HEK293 (cell line): ENCODE data around the gene BICD1.

Source experiments
- CTCF ChIA-PET: fragments of 350-600 bp; formaldehyde crosslinking; extraction: SDS; loops from one replicate; lab custom pipeline; 2021; ENCODE audit warnings: antibody characterized with exemption; lab: Yijun Ruan, JAX
- POLR2A ChIA-PET: fragments of 300-600 bp; formaldehyde crosslinking; extraction: SDS; loops from one replicate; lab custom pipeline; 2020; ENCODE audit warnings: antibody characterized with exemption, inconsistent platforms; lab: Yijun Ruan, JAX
- H3K27ac ChIP-seq: fragments of 200-500 bp; sonication (Bioruptor generic); 2 replicates; pipeline ENCODE4 v1.5.1; 2014; ENCODE audit warnings: low read depth, low read length, control low read depth, inconsistent platforms; ENCODE audit errors: extremely low read depth
- H3K36me3 ChIP-seq, 2 experiments: fragments of 200-500 bp in 1 of 2; sonication (Bioruptor generic) in 1 of 2; 1 replicate in 1 of 2; 2 replicates in 1 of 2; pipeline ENCODE4 v1.5.1; 2014 to 2017; ENCODE audit warnings: inconsistent platforms in 2 of 2, low read length in 2 of 2; ENCODE audit not compliant: control insufficient read depth in 2 of 2, insufficient read depth in 1 of 2
- H3K4me1 ChIP-seq: fragments of 200-500 bp; sonication (Bioruptor generic); 2 replicates; pipeline ENCODE4 v1.5.1; 2014; ENCODE audit warnings: mild to moderate bottlenecking, low read length, inconsistent platforms; ENCODE audit not compliant: control insufficient read depth, insufficient read depth
- H3K4me3 ChIP-seq: 2 replicates; pipeline ENCODE4 v1.5.1; 2011; ENCODE audit warnings: low read depth, mild to moderate bottlenecking, control low read depth, low read length, moderate library complexity
- H3K9me3 ChIP-seq: fragments of 200-500 bp; sonication (Bioruptor generic); 2 replicates; pipeline ENCODE4 v1.5.1; 2014; ENCODE audit warnings: low read depth, low read length, inconsistent platforms; ENCODE audit not compliant: control insufficient read depth, insufficient read depth
- BCL11A ChIP-seq: fragments of 450-650 bp; formaldehyde crosslinking; IDR thresholded peaks from 2 replicates; pipeline ENCODE4 v1.5.1; 2016; ENCODE audit warnings: low read depth, missing biosample characterization, missing genetic modification characterization
- KLF9 ChIP-seq: fragments of 450-650 bp; formaldehyde crosslinking; IDR thresholded peaks from 2 replicates; pipeline ENCODE4 v1.5.1; 2016; ENCODE audit warnings: missing biosample characterization, missing genetic modification characterization, low read depth
- REPIN1 ChIP-seq: fragments of 450-650 bp; formaldehyde crosslinking; IDR thresholded peaks from 2 replicates; pipeline ENCODE4 v1.5.1; 2017; ENCODE audit warnings: missing biosample characterization, missing genetic modification characterization, low read depth
- YY1 ChIP-seq: fragments of 450-650 bp; formaldehyde crosslinking; IDR thresholded peaks from 2 replicates; pipeline ENCODE4 v1.5.1; 2018; ENCODE audit warnings: missing biosample characterization, missing genetic modification characterization
- YY2 ChIP-seq: fragments of 450-650 bp; formaldehyde crosslinking; IDR thresholded peaks from 2 replicates; pipeline ENCODE4 v1.5.1; 2016; ENCODE audit warnings: missing biosample characterization, missing genetic modification characterization
- ZBTB1 ChIP-seq: fragments of 450-650 bp; formaldehyde crosslinking; IDR thresholded peaks from 2 replicates; pipeline ENCODE4 v1.5.1; 2016; ENCODE audit warnings: missing biosample characterization, missing genetic modification characterization
- ZBTB17 ChIP-seq: fragments of 450-650 bp; formaldehyde crosslinking; IDR thresholded peaks from 2 replicates; pipeline ENCODE4 v1.5.1; 2016; ENCODE audit warnings: missing biosample characterization, missing genetic modification characterization
- ZBTB7A ChIP-seq: fragments of 450-650 bp; formaldehyde crosslinking; IDR thresholded peaks from 2 replicates; pipeline ENCODE4 v1.5.1; 2016; ENCODE audit warnings: low read depth, missing biosample characterization, missing genetic modification characterization
- ZFP37 ChIP-seq: fragments of 450-650 bp; formaldehyde crosslinking; IDR thresholded peaks from 2 replicates; pipeline ENCODE4 v1.5.1; 2016; ENCODE audit warnings: missing biosample characterization, missing genetic modification characterization
- ZNF175 ChIP-seq: fragments of 450-650 bp; formaldehyde crosslinking; IDR thresholded peaks from 2 replicates; pipeline ENCODE4 v1.5.1; 2016; ENCODE audit warnings: missing biosample characterization, missing genetic modification characterization
- ZNF2 ChIP-seq: fragments of 450-650 bp; formaldehyde crosslinking; IDR thresholded peaks from 2 replicates; pipeline ENCODE4 v1.5.1; 2016; ENCODE audit warnings: missing biosample characterization, missing genetic modification characterization
- ZNF350 ChIP-seq: fragments of 450-650 bp; formaldehyde crosslinking; IDR thresholded peaks from 2 replicates; pipeline ENCODE4 v1.5.0; 2017; ENCODE audit warnings: missing biosample characterization, mild to moderate bottlenecking, missing genetic modification characterization
- ZNF354C ChIP-seq: fragments of 450-650 bp; formaldehyde crosslinking; IDR thresholded peaks from 2 replicates; pipeline ENCODE4 v1.5.1; 2016; ENCODE audit warnings: missing biosample characterization, missing genetic modification characterization, low read depth, borderline replicate concordance
- ZNF423 ChIP-seq: fragments of 450-650 bp; formaldehyde crosslinking; IDR thresholded peaks from 2 replicates; pipeline ENCODE4 v1.5.1; 2016; ENCODE audit warnings: missing biosample characterization, missing genetic modification characterization
- ZNF510 ChIP-seq: fragments of 450-650 bp; formaldehyde crosslinking; IDR thresholded peaks from 2 replicates; pipeline ENCODE4 v1.5.1; 2018; ENCODE audit warnings: mild to moderate bottlenecking, missing genetic modification characterization, missing biosample characterization; ENCODE audit not compliant: insufficient replicate concordance
- ZNF521 ChIP-seq: fragments of 450-650 bp; formaldehyde crosslinking; IDR thresholded peaks from 2 replicates; pipeline ENCODE4 v1.5.1; 2017; ENCODE audit warnings: missing biosample characterization, mild to moderate bottlenecking, missing genetic modification characterization
- ZNF747 ChIP-seq: fragments of 450-650 bp; formaldehyde crosslinking; IDR thresholded peaks from 2 replicates; pipeline ENCODE4 v1.5.1; 2016; ENCODE audit warnings: missing biosample characterization, missing genetic modification characterization
- ZNF76 ChIP-seq: fragments of 450-650 bp; formaldehyde crosslinking; IDR thresholded peaks from 2 replicates; pipeline ENCODE4; 2016; ENCODE audit warnings: low read depth, missing biosample characterization, missing genetic modification characterization, borderline replicate concordance
- ZNF791 ChIP-seq: fragments of 450-650 bp; formaldehyde crosslinking; IDR thresholded peaks from 2 replicates; pipeline ENCODE4 v1.5.1; 2016; ENCODE audit warnings: missing biosample characterization, missing genetic modification characterization
- ZNF830 ChIP-seq: fragments of 450-650 bp; IDR thresholded peaks from 2 replicates; pipeline ENCODE4 v1.5.0; 2018; ENCODE audit warnings: missing biosample characterization, missing genetic modification characterization, low read depth, mild to moderate bottlenecking, moderate library complexity
- ZNF837 ChIP-seq: fragments of 450-650 bp; formaldehyde crosslinking; IDR thresholded peaks from 2 replicates; pipeline ENCODE4 v1.5.1; 2016; ENCODE audit warnings: missing biosample characterization, missing genetic modification characterization
- ZSCAN23 ChIP-seq: fragments of 450-650 bp; formaldehyde crosslinking; IDR thresholded peaks from 2 replicates; pipeline ENCODE4 v1.5.1; 2016; ENCODE audit warnings: missing biosample characterization, missing genetic modification characterization
- ZXDB ChIP-seq: fragments of 450-650 bp; formaldehyde crosslinking; IDR thresholded peaks from 2 replicates; pipeline ENCODE4 v1.5.1; 2016; ENCODE audit warnings: missing biosample characterization, missing genetic modification characterization
- TF ChIP-seq, protein P1 (sequence below): fragments of 450-650 bp; formaldehyde crosslinking; optimal IDR thresholded peaks from 2 replicates; pipeline ENCODE3; 2016; ENCODE audit warnings: missing biosample characterization, mild to moderate bottlenecking, missing genetic modification characterization
- TF ChIP-seq, protein P2 (sequence below): fragments of 450-650 bp; formaldehyde crosslinking; IDR thresholded peaks from 2 replicates; pipeline ENCODE4 v1.5.1; 2016; ENCODE audit warnings: missing biosample characterization, missing genetic modification characterization
- TF ChIP-seq, protein P3 (sequence below): fragments of 450-650 bp; formaldehyde crosslinking; IDR thresholded peaks from 2 replicates; pipeline ENCODE4; 2016; ENCODE audit warnings: missing biosample characterization, missing genetic modification characterization
- TF ChIP-seq, protein P4 (sequence below): sonication (generic); formaldehyde crosslinking; IDR thresholded peaks from 2 replicates; pipeline ENCODE4 v1.8.1; 2022; ENCODE audit warnings: mild to moderate bottlenecking, moderate library complexity, missing genetic modification reagents
- TF ChIP-seq, protein P5 (sequence below): fragments of 450-650 bp; formaldehyde crosslinking; IDR thresholded peaks from 2 replicates; pipeline ENCODE4 v1.5.1; 2016; ENCODE audit warnings: missing biosample characterization, missing genetic modification characterization
- TF ChIP-seq, protein P6 (sequence below): fragments of 450-650 bp; formaldehyde crosslinking; IDR thresholded peaks from 2 replicates; pipeline ENCODE4 v1.5.1; 2016; ENCODE audit warnings: missing biosample characterization, missing genetic modification characterization

Gene BICD1

DNA sequence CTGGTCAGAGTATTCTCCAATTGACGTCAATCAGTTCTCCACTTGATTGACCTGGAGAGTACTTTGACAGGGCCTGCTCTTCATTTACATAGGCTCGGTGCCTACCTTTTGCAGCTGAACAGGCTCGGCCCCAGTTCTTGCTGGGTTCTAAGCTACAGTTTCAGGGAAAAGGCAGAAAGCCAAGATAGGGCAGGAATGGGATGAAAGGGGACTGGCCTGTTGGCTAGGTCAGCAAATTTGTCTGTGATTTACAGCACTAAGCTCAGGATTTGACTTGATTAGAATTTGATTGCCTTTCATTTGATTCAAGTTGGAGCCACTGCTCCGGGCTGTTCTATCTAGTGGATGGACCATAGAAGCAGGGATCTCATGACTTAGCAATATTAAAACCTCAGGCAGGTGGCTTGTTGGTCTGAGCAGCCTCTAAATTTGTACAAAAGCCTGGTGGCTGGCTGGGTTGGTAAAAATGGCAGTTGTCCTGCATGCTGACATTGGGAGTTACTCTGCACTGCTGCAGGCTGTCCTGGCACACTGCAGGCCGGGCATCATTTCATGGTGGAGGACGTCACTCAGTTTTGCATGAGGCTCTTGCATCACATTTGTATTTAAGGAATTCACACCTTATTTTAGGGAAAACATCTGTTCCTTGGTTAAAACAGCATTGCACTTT, 71.8 kb downstream of the BICD1 start:
- ChIA-PET CTCF (interaction anchor here (0.7 kb wide), 1 partner anchor 9 kb away, joined by 3 read pairs; no protein-coding TSS in a partner anchor), POLR2A (interaction anchor here (0.6 kb wide), 1 partner anchor 57 kb away, joined by 8 read pairs; no protein-coding TSS in a partner anchor)
- H3K4me3 ChIP-seq, result no peak overlapping the region
- no peaks in the 10 kb centered on the region; the same call in 1 of the 2 replicates for H3K4me1 ChIP-seq
- H3K36me3 ChIP-seq, result no peaks in the 10 kb centered on the region
- no peak overlapping the region for H3K27ac ChIP-seq
- TF ChIP-seq ZNF510 (tag by site-specific recombination) (no peak), ZNF354C (tag by site-specific recombination) (no peak), ZNF2 (no peak), KLF9 (tag by site-specific recombination) (no peak), ZNF423 (no peak), ZNF837 (tag by site-specific recombination) (no peak), ZFP37 (no peak), ZNF830 (tag by site-specific recombination) (no peak), ZNF350 (tag by site-specific recombination) (no peak), ZNF76 (tag by site-specific recombination) (no peak), ZXDB (no peak), ZBTB7A (tag by site-specific recombination) (no peak), ZNF747 (no peak)
- TF ChIP-seq, protein P1, sequence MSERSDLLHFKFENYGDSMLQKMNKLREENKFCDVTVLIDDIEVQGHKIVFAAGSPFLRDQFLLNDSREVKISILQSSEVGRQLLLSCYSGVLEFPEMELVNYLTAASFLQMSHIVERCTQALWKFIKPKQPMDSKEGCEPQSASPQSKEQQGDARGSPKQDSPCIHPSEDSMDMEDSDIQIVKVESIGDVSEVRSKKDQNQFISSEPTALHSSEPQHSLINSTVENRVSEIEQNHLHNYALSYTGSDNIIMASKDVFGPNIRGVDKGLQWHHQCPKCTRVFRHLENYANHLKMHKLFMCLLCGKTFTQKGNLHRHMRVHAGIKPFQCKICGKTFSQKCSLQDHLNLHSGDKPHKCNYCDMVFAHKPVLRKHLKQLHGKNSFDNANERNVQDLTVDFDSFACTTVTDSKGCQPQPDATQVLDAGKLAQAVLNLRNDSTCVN (tag by site-specific recombination), result no peak
- TF ChIP-seq, protein P2, sequence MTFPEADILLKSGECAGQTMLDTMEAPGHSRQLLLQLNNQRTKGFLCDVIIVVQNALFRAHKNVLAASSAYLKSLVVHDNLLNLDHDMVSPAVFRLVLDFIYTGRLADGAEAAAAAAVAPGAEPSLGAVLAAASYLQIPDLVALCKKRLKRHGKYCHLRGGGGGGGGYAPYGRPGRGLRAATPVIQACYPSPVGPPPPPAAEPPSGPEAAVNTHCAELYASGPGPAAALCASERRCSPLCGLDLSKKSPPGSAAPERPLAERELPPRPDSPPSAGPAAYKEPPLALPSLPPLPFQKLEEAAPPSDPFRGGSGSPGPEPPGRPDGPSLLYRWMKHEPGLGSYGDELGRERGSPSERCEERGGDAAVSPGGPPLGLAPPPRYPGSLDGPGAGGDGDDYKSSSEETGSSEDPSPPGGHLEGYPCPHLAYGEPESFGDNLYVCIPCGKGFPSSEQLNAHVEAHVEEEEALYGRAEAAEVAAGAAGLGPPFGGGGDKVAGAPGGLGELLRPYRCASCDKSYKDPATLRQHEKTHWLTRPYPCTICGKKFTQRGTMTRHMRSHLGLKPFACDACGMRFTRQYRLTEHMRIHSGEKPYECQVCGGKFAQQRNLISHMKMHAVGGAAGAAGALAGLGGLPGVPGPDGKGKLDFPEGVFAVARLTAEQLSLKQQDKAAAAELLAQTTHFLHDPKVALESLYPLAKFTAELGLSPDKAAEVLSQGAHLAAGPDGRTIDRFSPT, result no peak
- no peaks in the 10 kb centered on the region for H3K9me3 ChIP-seq

DNA sequence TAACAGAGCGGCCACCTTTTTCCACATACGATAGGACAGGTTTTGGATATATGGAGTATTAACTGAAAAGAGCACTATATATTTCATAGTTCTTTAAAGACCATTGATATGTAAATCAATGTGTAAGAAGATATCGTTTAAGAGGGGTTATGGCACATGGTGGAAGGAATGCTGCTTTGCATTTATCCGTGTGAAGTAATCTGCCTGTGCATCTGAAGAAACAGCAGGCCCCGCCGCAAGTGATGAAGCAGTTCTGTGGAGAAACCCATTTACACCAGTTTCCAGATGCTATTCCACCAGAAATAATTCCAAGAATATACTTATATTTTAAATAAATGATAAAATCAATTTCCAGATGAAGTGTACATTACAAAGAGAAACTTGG, 72.4 kb downstream of the BICD1 start:
- no peaks in the 10 kb centered on the region for H3K36me3 ChIP-seq
- no peaks in the 10 kb centered on the region for H3K9me3 ChIP-seq
- ChIA-PET POLR2A (no interaction called here), CTCF (no interaction called here)
- H3K27ac ChIP-seq, result no peak overlapping the region
- H3K4me3 ChIP-seq, result no peak overlapping the region
- no peaks in the 10 kb centered on the region; the same call in 1 of the 2 replicates for H3K4me1 ChIP-seq
- TF ChIP-seq REPIN1, result no peak
- no peak for TF ChIP-seq ZBTB1
- TF ChIP-seq ZBTB17 (tag by site-specific recombination), result no peak
- TF ChIP-seq BCL11A (tag by site-specific recombination), result no peak
- no peak for TF ChIP-seq ZSCAN23
- TF ChIP-seq YY2 (tag by site-specific recombination), result no peak
- TF ChIP-seq, protein P3, sequence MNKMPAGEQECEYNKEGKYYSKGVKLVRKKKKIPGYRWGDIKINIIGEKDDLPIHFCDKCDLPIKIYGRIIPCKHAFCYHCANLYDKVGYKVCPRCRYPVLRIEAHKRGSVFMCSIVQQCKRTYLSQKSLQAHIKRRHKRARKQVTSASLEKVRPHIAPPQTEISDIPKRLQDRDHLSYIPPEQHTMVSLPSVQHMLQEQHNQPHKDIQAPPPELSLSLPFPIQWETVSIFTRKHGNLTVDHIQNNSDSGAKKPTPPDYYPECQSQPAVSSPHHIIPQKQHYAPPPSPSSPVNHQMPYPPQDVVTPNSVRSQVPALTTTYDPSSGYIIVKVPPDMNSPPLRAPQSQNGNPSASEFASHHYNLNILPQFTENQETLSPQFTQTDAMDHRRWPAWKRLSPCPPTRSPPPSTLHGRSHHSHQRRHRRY (tag by site-specific recombination), result no peak
- TF ChIP-seq, protein P4, sequence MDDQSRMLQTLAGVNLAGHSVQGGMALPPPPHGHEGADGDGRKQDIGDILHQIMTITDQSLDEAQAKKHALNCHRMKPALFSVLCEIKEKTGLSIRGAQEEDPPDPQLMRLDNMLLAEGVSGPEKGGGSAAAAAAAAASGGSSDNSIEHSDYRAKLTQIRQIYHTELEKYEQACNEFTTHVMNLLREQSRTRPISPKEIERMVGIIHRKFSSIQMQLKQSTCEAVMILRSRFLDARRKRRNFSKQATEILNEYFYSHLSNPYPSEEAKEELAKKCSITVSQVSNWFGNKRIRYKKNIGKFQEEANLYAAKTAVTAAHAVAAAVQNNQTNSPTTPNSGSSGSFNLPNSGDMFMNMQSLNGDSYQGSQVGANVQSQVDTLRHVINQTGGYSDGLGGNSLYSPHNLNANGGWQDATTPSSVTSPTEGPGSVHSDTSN (CRISPR knock-in tag), result no peak
- TF ChIP-seq, protein P5, sequence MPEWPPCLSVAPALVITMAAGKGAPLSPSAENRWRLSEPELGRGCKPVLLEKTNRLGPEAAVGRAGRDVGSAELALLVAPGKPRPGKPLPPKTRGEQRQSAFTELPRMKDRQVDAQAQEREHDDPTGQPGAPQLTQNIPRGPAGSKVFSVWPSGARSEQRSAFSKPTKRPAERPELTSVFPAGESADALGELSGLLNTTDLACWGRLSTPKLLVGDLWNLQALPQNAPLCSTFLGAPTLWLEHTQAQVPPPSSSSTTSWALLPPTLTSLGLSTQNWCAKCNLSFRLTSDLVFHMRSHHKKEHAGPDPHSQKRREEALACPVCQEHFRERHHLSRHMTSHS (tag by site-specific recombination), result no peak
- no peak for TF ChIP-seq ZNF175 (tag by site-specific recombination)
- TF ChIP-seq ZNF350 (tag by site-specific recombination), result no peak
- TF ChIP-seq ZNF521 (tag by site-specific recombination), result no peak
- TF ChIP-seq YY1 (tag by site-specific recombination), result no peak
- no peak for TF ChIP-seq ZNF791 (tag by site-specific recombination)
- TF ChIP-seq, protein P6, sequence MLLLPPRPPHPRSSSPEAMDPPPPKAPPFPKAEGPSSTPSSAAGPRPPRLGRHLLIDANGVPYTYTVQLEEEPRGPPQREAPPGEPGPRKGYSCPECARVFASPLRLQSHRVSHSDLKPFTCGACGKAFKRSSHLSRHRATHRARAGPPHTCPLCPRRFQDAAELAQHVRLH (tag by site-specific recombination), result no peak
